HCT116 (cell line): ENCODE measurements around the gene GRIN1. TPM values are rescaled to one million over a fixed set of nuclear protein-coding genes. Genes with fewer than 3 reads are reported as not detected.

ENCODE experiments used
- ATAC-seq: fragments of 200-7000 bp; cut with Tn5 transposase; 2 replicates; pipeline ENCODE4 v1.9.1; 2020; ENCODE audit warnings: mild to moderate bottlenecking, moderate library complexity
- BruUV-seq: library from RNA; stranded (reverse); fragments of 400-500 nt; replicated peaks from 2 replicates; lab custom pipeline; 2021; lab: Mats Ljungman, UMichigan
- CTCF ChIA-PET: fragments of 300-600 bp; sonication (Branson Sonifier 250); formaldehyde crosslinking; loops from one replicate; lab custom pipeline; 2021; ENCODE audit warnings: antibody characterized with exemption; lab: Charles Lee
- POLR2A ChIA-PET: fragments of 300-600, 350-600 bp; sonication (Branson Sonifier 250); formaldehyde crosslinking; loops from one replicate; lab custom pipeline; 2021; ENCODE audit warnings: antibody characterized with exemption; lab: Charles Lee
- RAD21 ChIA-PET, 2 experiments: fragments of 300-600 bp; sonication (Branson Sonifier 250); formaldehyde crosslinking; loops; one replicate each; lab custom pipeline; 2023; ENCODE audit warnings: low total read pairs in 2 of 2; ENCODE audit not compliant: uncharacterized antibody in 2 of 2, unreplicated experiment in 2 of 2, low non-redundant PET in 1 of 2; lab: Charles Lee
- DNase-seq: peaks from one replicate; pipeline ENCODE4 v3.0.0-alpha.2; 2010; ENCODE audit warnings: low read depth, low spot score
- H2AFZ ChIP-seq: fragments of 200-600 bp; shearing (Covaris generic), sonication (generic); 2 replicates; pipeline ENCODE4 v1.6.1; 2017; ENCODE audit warnings: low read depth, mixed run types, mixed read lengths, antibody characterized with exemption, low read length; ENCODE audit not compliant: poor library complexity, severe bottlenecking
- H3K27ac ChIP-seq: 2 replicates; pipeline ENCODE4 v1.5.1; 2012; ENCODE audit warnings: low read depth, low read length
- H3K27me3 ChIP-seq: fragments of 200-600 bp; sonication (generic); 2 replicates; pipeline ENCODE4 v1.6.1; 2016; ENCODE audit warnings: mixed run types, low read length, mixed read lengths; ENCODE audit not compliant: insufficient read depth
- H3K36me3 ChIP-seq, 2 experiments: fragments of 200-500 bp in 1 of 2; fragments of 200-600 bp in 1 of 2; sonication (Bioruptor generic) in 1 of 2; sonication (generic) in 1 of 2; 2 replicates each; pipeline versions ENCODE4 v1.5.1 to v1.6.1; 2014 to 2016; ENCODE audit warnings: low read length in 2 of 2, inconsistent platforms in 1 of 2, mixed read lengths in 1 of 2, mixed run types in 1 of 2; ENCODE audit not compliant: insufficient read depth in 2 of 2, control insufficient read depth in 1 of 2
- H3K4me1 ChIP-seq, 2 experiments: fragments of 200-600 bp in 1 of 2; sonication (generic) in 1 of 2; 2 replicates each; pipeline versions ENCODE4 v1.5.1 to v1.6.1; 2012 to 2017; ENCODE audit warnings: low read length in 2 of 2, inconsistent platforms in 1 of 2, mild to moderate bottlenecking in 1 of 2, mixed read lengths in 1 of 2, mixed run types in 1 of 2, moderate library complexity in 1 of 2; ENCODE audit not compliant: insufficient read depth in 2 of 2, control insufficient read depth in 1 of 2
- H3K4me2 ChIP-seq: fragments of 200-600 bp; sonication (generic); 2 replicates; pipeline ENCODE4 v1.6.1; 2017; ENCODE audit warnings: mixed run types, low read length, mixed read lengths
- H3K4me3 ChIP-seq, 2 experiments: fragments of 200-600 bp in 1 of 2; sonication (generic) in 1 of 2; replicated peaks in 1 of 2; 2 replicates each; pipeline ENCODE4 v1.5.1; 2011 to 2016; ENCODE audit warnings: low read length in 2 of 2, control low read depth in 1 of 2, low read depth in 1 of 2, mild to moderate bottlenecking in 1 of 2, mixed read lengths in 1 of 2, mixed run types in 1 of 2
- H3K79me2 ChIP-seq: fragments of 200-600 bp; sonication (generic); 2 replicates; pipeline ENCODE4 v1.6.1; 2017; ENCODE audit warnings: mild to moderate bottlenecking, mixed run types, low read length, moderate library complexity, mixed read lengths; ENCODE audit not compliant: insufficient read depth
- H3K9ac ChIP-seq: fragments of 200-600 bp; sonication (generic); 2 replicates; pipeline ENCODE4 v1.6.1; 2016; ENCODE audit warnings: low read length, mixed read lengths
- H3K9me2 ChIP-seq: fragments of 200-600 bp; sonication (generic), shearing (Covaris generic); 2 replicates; pipeline ENCODE4 v1.6.1; 2017; ENCODE audit warnings: mixed run types, mild to moderate bottlenecking, moderate library complexity; ENCODE audit not compliant: insufficient read depth
- H3K9me3 ChIP-seq, 2 experiments: fragments of 200-500 bp in 1 of 2; fragments of 200-600 bp in 1 of 2; sonication (Bioruptor generic) in 1 of 2; sonication (generic) in 1 of 2; 2 replicates each; pipeline ENCODE4 v1.6.1; 2014 to 2017; ENCODE audit warnings: low read length in 2 of 2, mixed read lengths in 2 of 2, inconsistent platforms in 1 of 2, low read depth in 1 of 2, mild to moderate bottlenecking in 1 of 2, mixed run types in 1 of 2, moderate library complexity in 1 of 2; ENCODE audit not compliant: control insufficient read depth in 1 of 2, insufficient read depth in 1 of 2
- H4K20me1 ChIP-seq: fragments of 200-600 bp; sonication (generic), shearing (Covaris generic); 2 replicates; pipeline ENCODE4 v1.6.1; 2017; ENCODE audit warnings: mixed run types, mild to moderate bottlenecking, moderate library complexity; ENCODE audit not compliant: insufficient read depth
- EGR1 ChIP-seq: IDR thresholded peaks from 2 replicates; pipeline ENCODE4 v1.6.1; 2012; ENCODE audit warnings: low read depth
- ELF1 ChIP-seq: IDR thresholded peaks from 2 replicates; pipeline ENCODE4 v1.6.1; 2012; ENCODE audit warnings: low read depth, borderline replicate concordance
- EZH2phosphoT487 ChIP-seq: fragments of 200-600 bp; IDR thresholded peaks from 2 replicates; pipeline ENCODE4 v1.6.1; 2018; ENCODE audit warnings: antibody characterized with exemption, borderline replicate concordance
- POLR2A ChIP-seq: IDR thresholded peaks from 2 replicates; pipeline ENCODE4 v1.7.0; 2011; ENCODE audit warnings: borderline replicate concordance; ENCODE audit not compliant: insufficient read depth, insufficient read length; ENCODE audit errors: extremely low read depth
- POLR2AphosphoS5 ChIP-seq: IDR thresholded peaks from 2 replicates; pipeline ENCODE4 v1.6.1; 2011; ENCODE audit warnings: mild to moderate bottlenecking, low read depth, low read length, moderate library complexity
- SP1 ChIP-seq: IDR thresholded peaks from 2 replicates; pipeline ENCODE4 v1.6.1; 2012; ENCODE audit warnings: low read depth
- TCF7L2 ChIP-seq: IDR thresholded peaks from 2 replicates; pipeline ENCODE4 v1.7.0; 2011; ENCODE audit warnings: borderline replicate concordance, inconsistent platforms; ENCODE audit not compliant: insufficient read depth, insufficient read length; ENCODE audit errors: extremely low read depth
- YY1 ChIP-seq: IDR thresholded peaks from 2 replicates; pipeline ENCODE4 v1.6.1; 2011; ENCODE audit warnings: low read length, low read depth, moderate library complexity, mild to moderate bottlenecking; ENCODE audit not compliant: insufficient replicate concordance; ENCODE audit errors: extremely low read depth
- ZFX ChIP-seq: fragments of 450-650 bp; IDR thresholded peaks from 2 replicates; pipeline ENCODE4 v1.6.1; 2017
- ZNF274 ChIP-seq: fragments of 200-500 bp; sonication (Bioruptor generic); IDR thresholded peaks from 2 replicates; pipeline ENCODE4 v1.6.1; 2014; ENCODE audit warnings: mild to moderate bottlenecking, low read depth, low read length, inconsistent platforms
- intact Hi-C: fragments of 100-400 bp; cut with micrococcal nuclease; formaldehyde crosslinking; loops from 2 replicates; pipeline ENCODE4 v1.10.0; 2022
- total RNA-seq: library from RNA; stranded (reverse); gene quantifications from one replicate; pipeline ENCODE4 v1.2.1, GENCODE V29; 2021; ENCODE audit not compliant: unreplicated experiment
- TF ChIP-seq, protein P1 (sequence below): IDR thresholded peaks from 2 replicates; pipeline ENCODE4 v1.6.1; 2012
- TF ChIP-seq, protein P2 (sequence below): IDR thresholded peaks from 2 replicates; pipeline ENCODE4 v1.6.1; 2011; ENCODE audit warnings: mild to moderate bottlenecking, low read length, moderate library complexity; ENCODE audit not compliant: insufficient replicate concordance; ENCODE audit errors: extremely low read depth

The GRIN1 gene
- total RNA-seq, 1 experiment from 2014 or later, result 23.1 TPM

DNA sequence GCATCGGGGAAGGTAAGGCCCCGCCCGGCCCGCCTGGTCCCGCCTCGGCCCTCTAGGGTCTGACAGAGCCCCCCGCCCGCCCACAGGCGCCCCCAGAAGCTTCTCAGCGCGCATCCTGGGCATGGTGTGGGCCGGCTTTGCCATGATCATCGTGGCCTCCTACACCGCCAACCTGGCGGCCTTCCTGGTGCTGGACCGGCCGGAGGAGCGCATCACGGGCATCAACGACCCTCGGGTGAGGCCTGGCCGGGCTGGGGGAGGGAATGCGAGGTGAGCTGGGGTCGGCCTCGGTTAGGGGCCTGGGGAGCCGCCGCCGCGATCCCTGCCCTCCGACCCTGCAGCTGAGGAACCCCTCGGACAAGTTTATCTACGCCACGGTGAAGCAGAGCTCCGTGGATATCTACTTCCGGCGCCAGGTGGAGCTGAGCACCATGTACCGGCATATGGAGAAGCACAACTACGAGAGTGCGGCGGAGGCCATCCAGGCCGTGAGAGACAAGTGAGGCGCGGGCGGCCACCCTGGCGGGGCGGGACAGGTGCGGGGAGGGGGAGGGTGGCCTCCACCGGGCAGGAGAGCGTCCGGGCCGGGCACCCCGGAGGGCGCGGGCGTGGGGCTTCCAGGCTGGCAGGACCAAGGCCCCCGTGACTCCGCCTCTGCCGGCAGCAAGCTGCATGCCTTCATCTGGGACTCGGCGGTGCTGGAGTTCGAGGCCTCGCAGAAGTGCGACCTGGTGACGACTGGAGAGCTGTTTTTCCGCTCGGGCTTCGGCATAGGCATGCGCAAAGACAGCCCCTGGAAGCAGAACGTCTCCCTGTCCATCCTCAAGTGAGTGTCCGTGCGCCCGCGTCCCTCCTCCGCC lies 23.8 kb downstream of the GRIN1 start:
- intact Hi-C loops, result loop anchor here (2.0 kb wide), 2 partner anchors 44 to 60 kb away; partner anchors contain the start of gene RNF208
- peak; percentile 45 for DNase-seq
- TSS peak; percentile 43 for BruUV-seq
- Histone ChIP-seq H3K9me3 (no peaks in the 10 kb centered on the region), H3K9ac (peak overlapping the region; percentile 77), H3K36me3 (no peaks in the 10 kb centered on the region)
- peak; percentile 55 for TF ChIP-seq POLR2AphosphoS5
- peak; percentile 77; the same call in 1 of the 2 replicates for TF ChIP-seq ZFX
- no peak for TF ChIP-seq ELF1
- peak; percentile 18 for TF ChIP-seq YY1
- TF ChIP-seq POLR2A, result no peak
- TF ChIP-seq, all 23 proteins: peak for 3
- H4K20me1 ChIP-seq, result no peaks in the 10 kb centered on the region
- POLR2A ChIA-PET, result interaction anchor here (0.7 to 2.5 kb wide), 13 partner anchors 12 to 101 kb away, joined by 3 to 16 read pairs (median 5); partner anchors contain the start of genes ANAPC2, CYSRT1, SSNA1 and TPRN
- peaks cover 10 to 54% of the 10 kb centered on the region in 2 experiments for H3K4me1 ChIP-seq
- H3K4me3 ChIP-seq, result peak overlapping the region; percentile 59 to 70
- peak overlapping the region; percentile 98 for H3K4me2 ChIP-seq
- H3K9me2 ChIP-seq, result no peaks in the 10 kb centered on the region
- H3K79me2 ChIP-seq, result no peaks in the 10 kb centered on the region
- H3K27ac ChIP-seq, result peak overlapping the region; percentile 82
- no peaks in the 10 kb centered on the region for H3K27me3 ChIP-seq
- RAD21 ChIA-PET, result interaction anchor here (0.6 to 1.1 kb wide), 3 partner anchors 65 to 139 kb away, joined by 3 to 4 read pairs (median 3); partner anchors contain the start of gene RNF224 (in 1 of the 2)
- ATAC-seq, result peak; percentile 60
- CTCF ChIA-PET, result interaction anchor here (0.9 to 1.9 kb wide), 6 partner anchors 11 to 76 kb away, joined by 3 to 15 read pairs (median 7); partner anchors contain the start of genes MAN1B1, RNF224 and SSNA1
- H2AFZ ChIP-seq, result no peak overlapping the region

- H3K79me2 ChIP-seq, result no peaks in the 10 kb centered on the region
- H3K4me3 ChIP-seq, result peak overlapping the region; percentile 59 to 70
- RAD21 ChIA-PET, result interaction anchor here (0.6 to 1.1 kb wide), 3 partner anchors 64 to 140 kb away, joined by 3 read pairs; partner anchors contain the start of gene RNF224 (in 2 of the 2)
- H2AFZ ChIP-seq, result no peak overlapping the region
- H3K4me1 ChIP-seq, result peaks cover 14 to 59% of the 10 kb centered on the region in 2 experiments
- peak overlapping the region; percentile 77 for H3K9ac ChIP-seq
- H3K9me2 ChIP-seq, result no peaks in the 10 kb centered on the region
- H3K4me2 ChIP-seq, result peak overlapping the region; percentile 98
- H3K27me3 ChIP-seq, result no peaks in the 10 kb centered on the region
- TF ChIP-seq EGR1 (no peak), ELF1 (no peak), EZH2phosphoT487 (no peak), POLR2A (no peak), SP1 (no peak), TCF7L2 (no peak), ZNF274 (no peak)
- TF ChIP-seq, protein P1, sequence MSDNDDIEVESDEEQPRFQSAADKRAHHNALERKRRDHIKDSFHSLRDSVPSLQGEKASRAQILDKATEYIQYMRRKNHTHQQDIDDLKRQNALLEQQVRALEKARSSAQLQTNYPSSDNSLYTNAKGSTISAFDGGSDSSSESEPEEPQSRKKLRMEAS, result no peak
- TF ChIP-seq, protein P2, sequence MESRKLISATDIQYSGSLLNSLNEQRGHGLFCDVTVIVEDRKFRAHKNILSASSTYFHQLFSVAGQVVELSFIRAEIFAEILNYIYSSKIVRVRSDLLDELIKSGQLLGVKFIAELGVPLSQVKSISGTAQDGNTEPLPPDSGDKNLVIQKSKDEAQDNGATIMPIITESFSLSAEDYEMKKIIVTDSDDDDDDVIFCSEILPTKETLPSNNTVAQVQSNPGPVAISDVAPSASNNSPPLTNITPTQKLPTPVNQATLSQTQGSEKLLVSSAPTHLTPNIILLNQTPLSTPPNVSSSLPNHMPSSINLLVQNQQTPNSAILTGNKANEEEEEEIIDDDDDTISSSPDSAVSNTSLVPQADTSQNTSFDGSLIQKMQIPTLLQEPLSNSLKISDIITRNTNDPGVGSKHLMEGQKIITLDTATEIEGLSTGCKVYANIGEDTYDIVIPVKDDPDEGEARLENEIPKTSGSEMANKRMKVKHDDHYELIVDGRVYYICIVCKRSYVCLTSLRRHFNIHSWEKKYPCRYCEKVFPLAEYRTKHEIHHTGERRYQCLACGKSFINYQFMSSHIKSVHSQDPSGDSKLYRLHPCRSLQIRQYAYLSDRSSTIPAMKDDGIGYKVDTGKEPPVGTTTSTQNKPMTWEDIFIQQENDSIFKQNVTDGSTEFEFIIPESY, result no peak
- TF ChIP-seq, all 23 proteins: peak for 0
- intact Hi-C loops, result loop anchor here (2.0 kb wide), 2 partner anchors 45 to 59 kb away; partner anchors contain the start of gene RNF208
- peak; percentile 57 for DNase-seq
- BruUV-seq, result no TSS peak
- Histone ChIP-seq H3K36me3 (no peaks in the 10 kb centered on the region), H3K9me3 (no peaks in the 10 kb centered on the region), H3K27ac (peak overlapping the region; percentile 82), H4K20me1 (no peaks in the 10 kb centered on the region)
- ChIA-PET POLR2A (interaction anchor here (0.9 to 2.5 kb wide), 12 partner anchors 12 to 77 kb away, joined by 3 to 16 read pairs (median 5); partner anchors contain the start of genes ANAPC2, CYSRT1, SSNA1 and TPRN), CTCF (interaction anchor here (0.9 to 1.9 kb wide), 6 partner anchors 12 to 77 kb away, joined by 3 to 15 read pairs (median 7); partner anchors contain the start of genes MAN1B1, RNF224 and SSNA1)
- ATAC-seq, result peak; percentile 59
Observed at GRCh38 chr9:137163365-137163715, 24.4 kb downstream of the GRIN1 start.
